GM21367 (cell line): Measurements from ENCODE around the gene BPIFA3.
"Not testable (repeated sequence)": the region's sequence is repeated elsewhere in the genome, so short reads cannot be mapped to it uniquely, and the experiment has no call there.

Experiments used
- ATAC-seq: cut with Tn5 transposase; IDR thresholded peaks from one replicate; pipeline ENCODE4 v1.9.1; 2021; ENCODE audit not compliant: unreplicated experiment

BPIFA3 gene

DNA sequence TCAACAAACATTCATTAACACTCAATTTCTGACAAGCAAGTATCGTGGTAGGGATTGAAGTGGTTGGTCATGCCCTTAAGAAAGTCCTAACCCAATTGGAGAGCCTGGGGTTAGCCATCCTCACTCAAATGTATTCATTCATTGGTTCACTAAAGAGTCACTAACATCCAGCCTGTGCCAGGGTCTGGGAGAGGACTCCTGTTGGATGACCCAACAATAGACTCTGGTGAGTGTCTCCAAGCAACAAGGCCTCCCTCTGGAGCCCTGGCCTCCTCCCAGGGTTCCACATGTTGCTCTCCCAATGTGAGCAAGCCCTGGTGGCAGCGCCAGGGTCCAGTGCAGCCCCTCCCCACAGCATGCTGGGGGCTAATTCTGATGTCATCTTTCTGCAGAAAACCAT is at the start of gene BPIFA3:
BPIFA3 (plus strand) TSS at position 301 of the 400 bp plus-strand sequence. CDS start 185 bp downstream, outside the sequence.
- ATAC-seq, result no peak

DNA sequence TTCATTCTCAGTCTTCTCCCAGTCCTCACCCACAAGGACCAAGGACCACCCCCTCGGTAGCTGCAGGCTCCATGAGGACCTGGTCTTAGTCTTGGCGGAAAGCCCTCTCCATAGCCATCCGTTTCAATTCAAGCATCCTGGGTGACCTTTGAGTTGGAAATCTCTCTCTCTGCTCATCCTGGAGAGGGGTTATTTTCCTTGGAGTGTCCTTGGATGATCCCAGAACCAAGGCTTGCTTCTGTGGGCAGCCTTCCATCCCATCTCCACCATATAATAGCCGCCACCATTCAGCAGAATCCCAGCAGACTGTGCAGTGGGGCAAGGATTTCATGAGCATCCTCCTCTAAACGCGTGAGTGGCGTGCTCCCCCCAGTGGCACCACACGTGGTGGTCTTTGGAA is 49.3 kb upstream of the BPIFA3 start, which contains the start of gene BPIFA2:
BPIFA2 (plus strand) TSS at position 301 of the 400 bp plus-strand sequence. CDS start 987 bp downstream, outside the sequence.
- ATAC-seq, result no peak

DNA sequence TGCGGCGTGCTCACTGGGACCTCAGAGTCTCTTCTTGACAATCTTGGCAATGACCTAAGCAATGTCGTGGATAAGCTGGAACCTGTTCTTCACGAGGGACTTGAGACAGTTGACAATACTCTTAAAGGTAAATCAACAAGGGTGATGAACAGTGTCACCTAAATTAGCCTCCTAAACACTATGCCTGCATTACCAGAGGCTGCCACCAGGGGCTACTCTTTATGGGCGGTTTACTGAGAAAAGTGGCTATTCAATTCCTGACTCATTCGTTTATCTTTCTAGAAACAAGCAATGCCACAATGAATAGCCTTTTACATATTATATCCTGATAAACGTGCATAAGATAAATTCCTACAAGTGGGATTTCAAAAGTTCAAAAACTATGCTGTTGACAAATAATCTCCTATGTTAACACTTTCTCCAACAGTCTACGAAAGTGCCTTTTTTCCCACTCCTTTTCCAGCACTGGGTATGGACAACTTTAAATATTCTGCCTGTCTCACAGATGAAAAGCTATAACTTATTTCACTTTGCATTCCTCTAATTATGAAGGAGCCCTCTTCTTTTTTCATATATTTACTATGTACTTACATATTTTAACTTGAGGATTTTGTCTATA is 47.9 kb upstream of the BPIFA3 start:
- ATAC-seq, result no peak

DNA sequence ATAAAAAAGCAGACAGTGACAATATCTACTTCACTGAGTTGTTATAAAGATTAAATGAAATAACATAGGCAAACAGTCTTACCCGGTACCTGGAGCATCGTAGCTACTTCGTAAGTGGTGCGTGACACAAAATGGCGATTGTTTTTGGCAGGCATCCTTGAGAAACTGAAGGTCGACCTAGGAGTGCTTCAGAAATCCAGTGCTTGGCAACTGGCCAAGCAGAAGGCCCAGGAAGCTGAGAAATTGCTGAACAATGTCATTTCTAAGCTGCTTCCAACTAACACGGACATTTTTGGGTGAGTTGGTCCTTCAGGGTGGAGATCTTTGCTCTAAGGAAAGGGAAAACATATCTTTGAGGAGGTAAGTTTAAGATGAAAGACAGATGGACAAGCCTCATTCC is 44.4 kb upstream of the BPIFA3 start:
- ATAC-seq, result no peak

DNA sequence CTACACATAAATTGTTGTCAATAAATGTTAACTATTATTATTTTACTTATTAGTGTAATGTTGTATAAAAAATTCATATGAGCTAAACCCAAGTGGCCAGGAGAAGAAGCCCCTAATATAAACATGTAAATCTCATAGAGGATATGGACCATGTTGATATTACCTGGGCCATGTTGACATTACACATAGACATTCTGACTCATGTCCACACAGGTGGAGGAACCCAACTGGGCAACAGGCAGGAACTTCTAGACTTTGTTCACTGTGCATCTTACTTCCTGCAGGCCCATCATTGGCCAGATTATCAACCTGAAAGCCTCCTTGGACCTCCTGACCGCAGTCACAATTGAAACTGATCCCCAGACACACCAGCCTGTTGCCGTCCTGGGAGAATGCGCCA is 42.0 kb upstream of the BPIFA3 start:
- no peak for ATAC-seq

DNA sequence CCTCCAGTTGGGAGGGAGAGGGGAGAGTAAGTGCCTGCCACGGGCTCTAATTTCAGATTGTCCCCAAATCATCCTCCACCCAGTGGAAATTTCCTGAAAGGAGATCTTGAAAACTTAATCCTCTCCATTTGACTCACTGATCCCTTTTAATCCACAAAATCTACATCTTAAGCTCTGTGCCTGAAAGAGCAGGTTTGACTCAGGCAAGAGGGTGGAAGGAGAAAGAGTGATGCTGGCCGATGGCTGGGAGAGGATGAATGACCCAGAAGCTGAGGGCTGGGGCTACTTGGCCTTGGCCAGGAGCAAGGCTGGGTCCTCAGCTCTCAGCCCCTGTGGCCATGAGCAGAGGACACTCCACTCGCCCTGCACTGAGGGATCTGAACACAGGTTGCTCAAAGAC is 41.1 kb upstream of the BPIFA3 start:
- no peak for ATAC-seq

DNA sequence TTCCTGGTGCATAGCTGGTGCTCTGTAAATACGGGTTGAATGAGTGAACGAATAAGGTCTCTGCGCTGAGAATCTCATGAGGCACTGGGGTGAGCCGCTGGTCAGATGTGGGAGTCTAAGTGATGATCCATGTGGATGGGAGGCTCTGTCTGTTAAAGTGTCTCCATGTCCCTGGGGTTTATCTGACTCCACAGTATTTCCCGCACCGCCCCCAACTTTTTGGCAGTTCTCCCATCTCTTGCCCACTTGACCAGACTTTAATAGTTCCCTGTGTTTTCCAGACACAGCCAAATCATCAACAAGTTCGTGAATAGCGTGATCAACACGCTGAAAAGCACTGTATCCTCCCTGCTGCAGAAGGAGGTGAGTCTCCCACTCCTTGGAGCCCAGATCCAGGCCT is 39.3 kb upstream of the BPIFA3 start:
- ATAC-seq, result no peak

DNA sequence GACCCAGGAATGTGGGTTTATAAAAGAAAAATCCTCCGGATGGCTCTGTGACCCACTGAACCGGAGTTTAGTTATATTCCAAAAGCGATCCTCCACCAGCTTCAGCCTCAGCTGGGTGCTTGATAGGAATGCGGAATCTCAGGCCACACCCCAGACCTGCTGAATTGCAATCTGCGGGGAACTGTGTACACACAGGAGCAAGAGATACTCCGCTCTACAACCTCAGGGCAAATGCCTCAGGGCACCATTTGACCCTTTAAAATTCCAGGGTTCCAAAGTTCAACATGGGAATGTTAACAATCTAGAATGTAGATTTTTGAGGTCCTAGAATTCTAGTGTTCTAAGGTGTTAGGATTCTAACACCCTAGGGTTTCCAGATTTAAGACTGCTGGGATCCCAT is 38.4 kb upstream of the BPIFA3 start:
- no peak for ATAC-seq

DNA sequence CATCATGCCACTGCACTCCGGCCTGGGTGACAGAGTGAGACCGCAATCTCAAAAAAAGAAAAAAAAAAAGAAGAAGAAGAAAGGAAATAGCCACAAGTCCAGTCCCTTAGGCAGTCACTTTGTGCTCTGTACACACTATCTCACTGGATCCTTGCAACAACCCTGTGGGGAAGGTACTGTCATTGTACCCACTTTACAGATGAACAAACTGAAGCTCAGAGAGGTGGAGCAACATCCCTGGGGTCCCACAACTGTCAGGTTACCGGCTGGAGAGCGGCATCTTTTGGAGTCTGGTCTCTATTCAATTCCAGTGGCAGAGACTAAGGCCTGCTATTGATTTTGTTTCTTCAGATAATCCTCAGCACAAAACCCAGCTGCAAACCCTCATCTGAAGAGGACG is 37.0 kb upstream of the BPIFA3 start:
- ATAC-seq, result no peak

DNA sequence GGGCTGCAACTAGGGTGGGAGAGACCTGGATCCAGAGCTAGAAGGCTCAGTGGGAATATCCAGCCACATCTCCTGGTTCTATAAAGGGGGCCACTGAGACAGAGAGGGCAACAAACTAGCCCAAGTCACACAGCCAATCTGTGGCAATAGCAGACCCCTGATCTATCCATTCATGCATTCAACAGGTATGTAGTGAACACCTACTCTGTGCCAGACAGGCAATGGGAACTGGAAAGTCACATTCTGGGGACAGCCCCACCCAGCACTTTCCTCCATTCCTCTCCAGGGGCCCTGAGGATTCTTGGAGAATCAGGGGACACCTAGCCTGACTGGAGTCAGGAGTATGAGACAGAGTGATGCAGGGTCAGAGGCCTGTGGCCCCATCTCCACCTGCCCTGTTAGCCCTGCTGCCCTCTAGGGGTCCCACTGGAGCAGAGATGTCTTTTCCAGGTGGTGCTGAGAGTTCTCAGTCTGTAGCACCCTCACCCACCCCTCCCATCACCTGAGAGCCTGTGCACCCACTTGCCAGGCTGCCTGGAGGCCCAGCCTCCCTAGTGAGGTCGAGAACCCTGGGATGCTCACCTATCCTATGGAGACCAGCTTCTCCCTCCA is 35.6 kb upstream of the BPIFA3 start:
- no peak for ATAC-seq

DNA sequence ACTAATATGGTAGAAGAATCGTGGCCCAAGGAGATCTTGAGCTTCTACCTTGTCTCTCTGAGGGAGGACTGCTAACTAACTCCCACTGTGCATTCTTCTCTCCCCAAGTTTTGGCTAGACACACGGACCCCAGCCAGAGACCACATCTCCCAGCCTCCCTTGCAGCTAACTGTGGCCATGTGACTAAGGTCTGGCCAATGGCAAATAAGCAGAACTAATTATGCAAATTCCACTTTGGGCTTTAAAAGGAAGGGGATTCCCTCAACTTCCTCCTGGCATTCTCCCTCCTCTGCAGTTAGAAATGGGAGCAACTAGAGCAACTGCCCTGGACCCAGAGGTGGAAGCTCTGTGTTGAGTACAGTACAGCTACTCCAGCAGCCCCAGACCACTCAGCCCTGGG is 33.8 kb upstream of the BPIFA3 start:
- ATAC-seq, result no peak

DNA sequence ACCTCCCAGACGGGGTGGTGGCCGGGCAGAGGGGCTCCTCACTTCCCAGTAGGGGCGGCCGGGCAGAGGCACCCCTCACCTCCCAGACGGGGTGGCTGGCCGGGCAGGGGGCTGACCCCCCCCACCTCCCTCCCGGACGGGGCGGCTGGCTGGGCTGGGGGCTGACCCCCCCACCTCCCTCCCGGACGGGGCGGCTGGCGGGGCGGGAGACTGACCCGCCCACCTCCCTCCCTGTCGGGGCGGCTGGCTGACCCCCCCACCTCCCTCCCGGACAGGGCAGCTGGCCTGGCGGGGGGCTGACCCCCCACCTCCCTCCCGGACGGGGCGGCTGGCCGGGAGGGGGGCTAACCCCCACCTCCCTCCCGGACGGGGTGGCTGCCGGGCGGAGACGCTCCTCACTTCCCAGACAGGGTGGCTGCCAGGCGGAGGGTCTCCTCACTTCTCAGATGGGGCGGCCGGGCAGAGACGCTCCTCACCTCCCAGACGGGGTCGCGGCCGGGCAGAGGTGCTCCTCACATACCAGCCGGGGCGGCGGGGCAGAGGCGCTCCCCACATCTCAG is 32.0 kb upstream of the BPIFA3 start:
- ATAC-seq, result not testable (repeated sequence)

DNA sequence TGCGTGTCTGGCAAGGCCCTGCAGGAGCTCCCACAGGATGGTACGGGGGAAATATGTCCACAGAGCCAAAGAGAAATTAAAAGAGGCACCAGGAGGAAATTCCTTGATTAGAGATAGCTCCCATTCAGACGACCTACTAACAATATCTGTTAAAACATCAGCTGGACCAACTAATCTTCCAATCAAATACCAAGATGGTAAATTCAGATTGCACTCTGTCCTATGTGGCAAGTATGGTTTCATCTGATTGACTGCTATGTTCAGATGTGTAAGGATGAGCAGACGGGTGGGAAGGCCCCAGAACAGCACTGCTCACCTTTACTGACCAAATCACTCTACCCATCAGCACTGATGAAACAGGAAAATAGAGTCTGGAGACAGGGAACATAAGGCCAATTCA is 29.7 kb upstream of the BPIFA3 start:
- ATAC-seq, result no peak

DNA sequence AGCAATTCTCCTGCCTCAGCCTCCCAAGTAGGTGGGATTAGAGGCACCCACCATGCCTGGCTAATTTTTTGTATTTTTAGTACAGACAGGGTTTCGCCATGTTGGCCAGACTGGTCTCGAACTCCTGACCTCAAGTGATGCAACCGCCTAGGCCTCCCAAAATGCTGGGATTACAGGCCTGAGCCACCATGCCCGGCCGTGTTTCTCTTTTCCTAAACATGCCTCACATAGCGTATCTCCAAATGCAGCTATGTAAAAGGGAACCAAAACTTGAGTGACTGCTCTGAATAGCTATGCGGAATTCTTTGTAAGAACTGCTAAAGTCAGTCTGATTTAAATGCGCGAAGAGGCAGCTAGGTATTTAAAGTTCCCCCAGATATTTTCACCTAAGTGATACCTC is 28.7 kb upstream of the BPIFA3 start:
- ATAC-seq, result no peak

DNA sequence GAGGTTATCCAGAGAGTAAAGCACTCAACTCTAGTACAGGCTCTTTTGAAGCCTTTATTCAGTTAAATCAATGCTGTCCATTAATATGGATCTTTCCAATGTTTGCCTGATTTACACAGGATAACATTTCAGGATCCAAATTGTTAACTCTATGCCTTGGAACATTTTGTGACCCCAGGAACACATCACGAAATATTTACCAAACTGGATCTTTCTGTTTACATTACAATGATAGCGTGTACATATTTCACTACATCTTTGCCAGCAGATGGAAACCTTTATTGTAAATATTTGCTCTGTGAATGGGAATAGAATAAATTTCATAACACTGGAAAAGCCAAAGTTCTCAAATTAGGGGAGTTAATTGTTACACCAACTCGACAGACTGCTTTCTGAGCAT is 25.7 kb upstream of the BPIFA3 start:
- no peak for ATAC-seq

DNA sequence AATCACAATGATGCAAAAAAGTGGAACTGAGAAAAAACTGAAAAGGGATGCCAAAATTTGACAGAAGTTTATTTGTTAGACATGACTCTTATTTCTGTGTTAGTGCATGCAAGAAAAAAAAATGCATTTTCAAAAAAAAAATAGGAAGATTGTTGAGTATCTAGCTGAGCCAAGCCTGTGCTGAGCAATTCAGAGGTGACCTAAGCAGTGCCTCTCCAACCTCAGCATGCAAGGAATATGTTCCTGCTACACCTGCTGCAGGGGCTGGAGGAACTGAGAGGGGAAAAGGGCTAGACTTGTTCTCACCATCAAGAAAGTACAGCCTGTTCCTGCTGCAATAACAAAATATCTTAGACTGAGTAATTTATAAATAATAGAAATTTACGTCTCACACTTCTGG is 25.2 kb upstream of the BPIFA3 start:
- no peak for ATAC-seq

DNA sequence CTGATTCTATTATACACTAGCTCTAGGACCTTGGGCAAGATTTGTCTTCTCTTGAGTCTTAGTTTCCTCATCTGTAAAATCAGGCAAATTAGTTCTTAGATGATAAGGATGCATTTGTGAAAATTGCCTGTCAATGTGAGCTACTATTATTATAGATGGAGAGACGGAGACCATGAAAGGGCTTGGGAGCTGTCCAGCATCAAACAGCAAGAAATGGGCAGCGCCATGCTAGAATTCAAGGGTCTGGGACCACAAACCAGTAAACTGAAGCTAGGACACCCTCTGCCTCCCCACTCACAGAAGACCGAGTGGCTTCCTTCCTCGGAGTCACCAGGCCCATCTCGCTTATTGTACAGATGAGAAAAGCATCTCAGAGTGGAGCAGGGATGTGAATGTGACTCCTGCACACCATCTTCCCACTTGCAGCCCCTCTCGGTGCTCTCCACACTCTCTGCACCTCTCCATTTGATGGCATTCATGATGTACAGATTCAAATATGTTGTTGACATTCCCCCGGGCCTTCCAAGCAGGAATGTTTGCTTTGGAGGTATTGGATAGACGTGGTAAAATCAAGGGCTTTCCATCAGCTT is 24.1 kb upstream of the BPIFA3 start:
- ATAC-seq, result no peak

DNA sequence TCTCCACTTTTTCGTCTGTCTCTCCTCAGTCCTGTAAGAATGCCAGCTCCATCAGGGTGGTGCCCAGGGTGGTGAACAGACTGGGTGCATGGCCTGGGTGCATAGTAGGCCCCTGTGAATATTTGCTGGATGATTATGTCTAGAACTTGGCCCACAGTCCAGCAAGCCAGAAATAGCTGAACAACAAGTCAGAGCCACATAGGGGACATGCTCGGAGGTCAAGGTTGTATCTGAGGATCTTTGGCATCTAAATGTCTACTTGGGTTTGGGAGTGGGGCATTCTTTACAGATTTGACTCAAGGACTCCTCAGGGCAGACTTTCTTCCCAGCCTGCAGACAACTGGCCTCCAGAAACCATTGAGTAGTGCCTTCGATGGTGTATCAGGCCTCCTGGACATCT is 18.1 kb upstream of the BPIFA3 start:
- no peak for ATAC-seq

DNA sequence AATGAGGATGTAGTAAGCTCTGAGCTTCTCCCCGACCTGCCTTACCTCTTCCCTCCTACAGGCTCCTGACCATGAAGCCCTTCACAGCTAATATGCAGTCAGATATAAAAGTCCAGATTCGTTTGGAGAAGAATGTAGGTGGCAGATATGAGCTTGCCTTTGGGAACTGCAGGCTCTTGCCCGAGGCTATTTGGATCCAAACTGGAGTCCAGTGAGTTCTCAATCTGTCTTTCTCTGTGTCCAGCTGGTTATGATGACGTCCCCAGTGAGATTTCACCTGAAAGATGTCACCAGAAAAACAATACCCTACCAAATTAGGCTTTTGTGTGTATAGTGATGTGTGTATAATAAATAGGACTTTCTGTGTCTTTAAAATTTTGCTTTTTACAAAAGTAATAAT is 14.7 kb upstream of the BPIFA3 start:
- ATAC-seq, result no peak

DNA sequence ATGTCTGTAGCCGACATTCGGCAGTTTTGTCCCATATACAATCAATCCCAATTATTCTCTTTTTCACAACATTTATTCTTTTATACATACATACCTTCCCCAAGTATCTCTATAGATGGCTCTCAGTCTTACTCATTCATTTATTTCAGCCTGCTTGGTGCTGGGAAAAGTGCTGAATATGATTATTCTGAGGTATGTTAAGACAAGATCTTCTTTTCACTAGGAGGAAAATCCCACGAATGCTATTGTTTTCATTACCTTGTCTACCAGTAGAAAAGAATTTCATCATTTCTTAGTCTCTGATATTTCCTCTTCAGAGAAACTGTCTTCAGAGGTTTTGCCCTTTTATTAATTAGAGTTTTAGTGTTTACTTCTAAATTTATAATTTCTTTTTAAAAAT is 13.7 kb upstream of the BPIFA3 start:
- ATAC-seq, result no peak

DNA sequence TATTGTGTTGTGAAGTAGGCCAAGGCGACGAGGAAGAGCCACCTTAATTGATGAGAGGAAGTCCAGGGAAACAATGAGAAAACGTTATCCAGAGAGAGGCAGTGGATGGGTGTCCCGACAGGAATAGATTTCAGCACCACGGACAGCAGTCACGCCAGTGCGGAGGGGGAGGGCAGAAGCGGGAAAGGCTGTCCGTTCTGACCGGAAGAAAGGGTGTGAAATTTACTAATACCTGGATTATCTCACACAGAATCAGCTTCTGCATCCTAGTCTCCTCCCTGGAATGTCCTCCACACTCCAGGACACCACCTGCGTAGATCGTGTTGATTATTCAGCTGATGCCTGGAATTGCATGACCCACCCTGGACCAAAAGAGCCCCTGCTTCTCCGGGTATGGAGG is 7.4 kb upstream of the BPIFA3 start:
- no peak for ATAC-seq

DNA sequence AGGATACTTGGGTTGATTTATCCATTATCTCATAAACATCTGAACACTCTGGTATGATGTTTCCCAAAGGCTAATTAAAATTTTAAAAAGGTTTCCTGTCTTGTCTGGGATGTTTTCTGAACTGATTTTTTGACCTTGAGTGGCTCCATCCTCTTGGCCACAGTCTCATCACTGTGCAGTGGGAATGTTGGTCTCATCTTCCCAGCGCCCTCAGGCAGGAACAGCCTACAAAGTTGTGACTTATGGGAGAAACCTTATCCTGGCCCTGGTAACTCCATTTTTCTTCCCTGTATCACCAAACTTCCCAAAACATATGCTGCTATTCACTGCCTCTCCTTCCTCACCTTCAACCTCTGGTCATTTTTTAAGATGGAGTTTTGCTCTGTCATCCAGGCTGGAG is 6.8 kb upstream of the BPIFA3 start:
- ATAC-seq, result no peak
